Limb (tissue), 2 donors: ENCODE data around the gene IL1R1.
"Not testable (repeated sequence)": the region's sequence is repeated elsewhere in the genome, so short reads cannot be mapped to it uniquely, and the experiment has no call there.

Experiments
- DNase-seq, 2 donors: peaks; one replicate each; pipeline ENCODE4 v3.0.0-alpha.2; 2016; ENCODE audit errors: extremely low spot score in 2 of 2

IL1R1 gene

GRCh38 chr2:102111823-102112222 is 30.7 kb upstream of the IL1R1 start:
- no peak for DNase-seq

GRCh38 chr2:102112271-102112670 is 30.3 kb upstream of the IL1R1 start:
- no peak for DNase-seq

- DNase-seq, result no peak
These were observed 29.6 kb upstream of the IL1R1 start for GRCh38 chr2:102112692-102113665.

- DNase-seq, result no peak
These were observed 28.2 kb upstream of the IL1R1 start for GRCh38 chr2:102114290-102114721.

- DNase-seq, result no peak
These were observed 27.6 kb upstream of the IL1R1 start for GRCh38 chr2:102114851-102115497.

- DNase-seq, result no peak
These were observed 25.7 kb upstream of the IL1R1 start for GRCh38 chr2:102116630-102117471.

- DNase-seq, result peak in 1 of 2 donors; percentile 57
These were observed 25.1 kb upstream of the IL1R1 start for GRCh38 chr2:102117472-102117858.

- DNase-seq, result no peak
These were observed 23.3 kb upstream of the IL1R1 start for GRCh38 chr2:102119255-102119654.

- no peak for DNase-seq
These were observed 22.3 kb upstream of the IL1R1 start for GRCh38 chr2:102120261-102120660.

GRCh38 chr2:102120701-102121159 is 21.8 kb upstream of the IL1R1 start:
- DNase-seq, result no peak

GRCh38 chr2:102122115-102122514 is 20.4 kb upstream of the IL1R1 start:
- no peak for DNase-seq

GRCh38 chr2:102122909-102123308 is 19.6 kb upstream of the IL1R1 start:
- no peak for DNase-seq

- not testable (repeated sequence) for DNase-seq
These were observed 18.1 kb upstream of the IL1R1 start for GRCh38 chr2:102124421-102124820.

- no peak for DNase-seq
These were observed 16.4 kb upstream of the IL1R1 start for GRCh38 chr2:102126169-102126568.

- no peak for DNase-seq
These were observed 15.9 kb upstream of the IL1R1 start for GRCh38 chr2:102126660-102127059.

- no peak for DNase-seq
These were observed 13.5 kb upstream of the IL1R1 start for GRCh38 chr2:102129082-102129481.

GRCh38 chr2:102129951-102130646 is 12.4 kb upstream of the IL1R1 start:
- DNase-seq, result no peak

- DNase-seq, result no peak
These were observed 11.9 kb upstream of the IL1R1 start for GRCh38 chr2:102130647-102130991.

- DNase-seq, result no peak
These were observed 11.0 kb upstream of the IL1R1 start for GRCh38 chr2:102131564-102131963.

GRCh38 chr2:102137138-102137537 is 5.4 kb upstream of the IL1R1 start:
- no peak for DNase-seq

- DNase-seq, result no peak
These were observed 4.2 kb upstream of the IL1R1 start for GRCh38 chr2:102138331-102138730.
